Trophoblast cell (in vitro differentiated cells and primary cell): Measurements from ENCODE around the gene AKAP17A.
"Not testable (repeated sequence)": the region's sequence is repeated elsewhere in the genome, so short reads cannot be mapped to it uniquely, and the experiment has no call there.

Experiments used
- DNase-seq, 2 donors: peaks; one replicate each; pipeline ENCODE4 v3.0.0-alpha.2; 2016
- H2AFZ ChIP-seq: 2 replicates; pipeline ENCODE4 v1.6.1; 2013; ENCODE audit warnings: low read length, moderate library complexity, mild to moderate bottlenecking; ENCODE audit not compliant: insufficient read depth, poor library complexity
- H2AK5ac ChIP-seq: 2 replicates; pipeline ENCODE4 v1.6.1; 2013; ENCODE audit warnings: mild to moderate bottlenecking, low read length
- H2BK120ac ChIP-seq: 2 replicates; pipeline ENCODE4 v1.6.1; 2013; ENCODE audit warnings: low read length, mild to moderate bottlenecking, moderate library complexity; ENCODE audit not compliant: insufficient read depth, poor library complexity
- H2BK12ac ChIP-seq: 2 replicates; pipeline ENCODE4 v1.6.1; 2013; ENCODE audit warnings: mild to moderate bottlenecking, low read length, moderate library complexity
- H2BK5ac ChIP-seq: 2 replicates; pipeline ENCODE4 v1.6.1; 2013; ENCODE audit warnings: low read length, low read depth, moderate library complexity, mild to moderate bottlenecking; ENCODE audit not compliant: poor library complexity
- H3K14ac ChIP-seq: 2 replicates; pipeline ENCODE4 v1.6.1; 2013; ENCODE audit warnings: mild to moderate bottlenecking, low read length
- H3K18ac ChIP-seq: 2 replicates; pipeline ENCODE4 v1.6.1; 2013; ENCODE audit warnings: mild to moderate bottlenecking, low read length
- H3K23ac ChIP-seq: 2 replicates; pipeline ENCODE4 v1.6.1; 2013; ENCODE audit warnings: low read length
- H3K27ac ChIP-seq: 2 replicates; pipeline ENCODE4 v1.5.1; 2013; ENCODE audit warnings: low read depth, mild to moderate bottlenecking, inconsistent platforms, low read length, moderate library complexity
- H3K27me3 ChIP-seq: 2 replicates; pipeline ENCODE4 v1.6.1; 2013; ENCODE audit warnings: inconsistent platforms, mild to moderate bottlenecking, low read length, moderate library complexity; ENCODE audit not compliant: insufficient read depth
- H3K36me3 ChIP-seq, 2 experiments: 1 replicate in 1 of 2; 2 replicates in 1 of 2; pipeline ENCODE4 v1.6.1; 2013; ENCODE audit warnings: low read length in 2 of 2, mild to moderate bottlenecking in 2 of 2, moderate library complexity in 1 of 2; ENCODE audit not compliant: insufficient read depth in 2 of 2, control insufficient read depth in 1 of 2
- H3K4ac ChIP-seq: 2 replicates; pipeline ENCODE4 v1.6.1; 2013; ENCODE audit warnings: low read depth, mild to moderate bottlenecking, low read length, moderate library complexity
- H3K4me1 ChIP-seq, 2 experiments: 1 replicate in 1 of 2; 2 replicates in 1 of 2; pipeline ENCODE4 v1.6.1; 2013; ENCODE audit warnings: low read length in 2 of 2, mild to moderate bottlenecking in 2 of 2, moderate library complexity in 1 of 2; ENCODE audit not compliant: insufficient read depth in 2 of 2, control insufficient read depth in 1 of 2
- H3K4me2 ChIP-seq: 2 replicates; pipeline ENCODE4 v1.6.1; 2013; ENCODE audit warnings: inconsistent platforms, mild to moderate bottlenecking, low read length, moderate library complexity
- H3K4me3 ChIP-seq: 2 replicates; pipeline ENCODE4 v1.5.1; 2013; ENCODE audit warnings: mild to moderate bottlenecking, low read depth, low read length, inconsistent platforms
- H3K79me1 ChIP-seq: one replicate; pipeline ENCODE4 v1.6.1; 2013; ENCODE audit warnings: low read length
- H3K79me2 ChIP-seq: 2 replicates; pipeline ENCODE4 v1.6.1; 2013; ENCODE audit warnings: low read length, mild to moderate bottlenecking; ENCODE audit not compliant: control insufficient read depth, insufficient read depth, poor library complexity
- H3K9ac ChIP-seq: 2 replicates; pipeline ENCODE4 v1.6.1; 2013; ENCODE audit warnings: mild to moderate bottlenecking, low read length
- H3K9me3 ChIP-seq: 2 replicates; pipeline ENCODE4 v1.6.1; 2013; ENCODE audit warnings: low read depth, mild to moderate bottlenecking, control low read depth, inconsistent platforms, low read length; ENCODE audit not compliant: insufficient read depth
- H4K12ac ChIP-seq: 2 replicates; pipeline ENCODE4 v1.6.1; 2013; ENCODE audit warnings: low read depth, mild to moderate bottlenecking, low read length, moderate library complexity
- H4K8ac ChIP-seq: 2 replicates; pipeline ENCODE4 v1.6.1; 2013; ENCODE audit warnings: low read depth, mild to moderate bottlenecking, low read length, moderate library complexity
- H4K91ac ChIP-seq: one replicate; pipeline ENCODE4 v1.6.1; 2013; ENCODE audit warnings: low read depth, mild to moderate bottlenecking, low read length, moderate library complexity
- WGBS: extraction: QIAGEN DNeasy Blood & Tissue Kit; methylation state at CpG from one replicate; pipeline ENCODE4 v1.1.7; 2013; ENCODE audit warnings: missing lambda C conversion rate; ENCODE audit not compliant: insufficient read length, insufficient coverage; ENCODE audit errors: extremely low coverage; 5-methylcytosine and 5-hydroxymethylcytosine counted together

AKAP17A gene

GRCh38 chrX:1624158-1624860, 32.9 kb downstream of the AKAP17A start:
- H3K14ac ChIP-seq, H2BK12ac ChIP-seq, H3K18ac ChIP-seq, H3K9me3 ChIP-seq, H2AFZ ChIP-seq, H3K79me2 ChIP-seq, H3K27ac ChIP-seq, H2AK5ac ChIP-seq, H4K8ac ChIP-seq, H3K4ac ChIP-seq, H2BK120ac ChIP-seq, H4K91ac ChIP-seq, H4K12ac ChIP-seq, H3K4me1 ChIP-seq, H2BK5ac ChIP-seq, H3K79me1 ChIP-seq, H3K4me2 ChIP-seq, H3K27me3 ChIP-seq, H3K9ac ChIP-seq, H3K23ac ChIP-seq, H3K36me3 ChIP-seq, H3K4me3 ChIP-seq: not testable (repeated sequence)
- peak; percentile 73 to 95 for DNase-seq
- WGBS, result no CpG with 5 or more reads among the region's 14 CpGs

- H3K4me1 ChIP-seq, H4K12ac ChIP-seq, H3K27ac ChIP-seq, H2BK5ac ChIP-seq, H4K91ac ChIP-seq, H2BK12ac ChIP-seq, H3K36me3 ChIP-seq, H3K79me1 ChIP-seq, H3K4ac ChIP-seq, H3K79me2 ChIP-seq, H4K8ac ChIP-seq, H3K9me3 ChIP-seq, H3K9ac ChIP-seq, H3K14ac ChIP-seq, H3K18ac ChIP-seq, H3K4me2 ChIP-seq, H2BK120ac ChIP-seq, H2AK5ac ChIP-seq, H2AFZ ChIP-seq, H3K27me3 ChIP-seq, H3K23ac ChIP-seq, H3K4me3 ChIP-seq: not testable (repeated sequence)
- no CpG with 5 or more reads among the region's 7 CpGs for WGBS
- DNase-seq, result peak; percentile 15 to 38
Measured at GRCh38 chrX:1624861-1625215, 33.4 kb downstream of the AKAP17A start.

- no peak overlapping the region for H4K12ac ChIP-seq
- H3K9me3 ChIP-seq, result no peaks in the 10 kb centered on the region
Measured at GRCh38 chrX:1629244-1629643, 37.8 kb downstream of the AKAP17A start.

GRCh38 chrX:1646009-1646408, 54.6 kb downstream of the AKAP17A start:
- no peak overlapping the region for H4K8ac ChIP-seq
- H3K79me2 ChIP-seq, result no peaks in the 10 kb centered on the region
- H4K91ac ChIP-seq, result no peak overlapping the region

More at GRCh38 chrX:1629244-1629643, 37.8 kb downstream of the AKAP17A start:
- H2BK120ac ChIP-seq, result no peak overlapping the region
- no peak overlapping the region for H3K4me3 ChIP-seq
- H3K27ac ChIP-seq, result no peak overlapping the region
- H3K9ac ChIP-seq, result no peak overlapping the region
- no peak overlapping the region for H3K23ac ChIP-seq
- H3K36me3 ChIP-seq, result no peaks in the 10 kb centered on the region
- H2BK12ac ChIP-seq, result no peak overlapping the region
- H3K18ac ChIP-seq, result no peak overlapping the region
- no peaks in the 10 kb centered on the region for H3K4me1 ChIP-seq
- no peaks in the 10 kb centered on the region for H3K79me1 ChIP-seq
- WGBS, result no CpG with 5 or more reads among the region's 7 CpGs
- no peak overlapping the region for H4K8ac ChIP-seq
- no peak overlapping the region for H2AFZ ChIP-seq
- H3K14ac ChIP-seq, result no peak overlapping the region
- H3K79me2 ChIP-seq, result no peaks in the 10 kb centered on the region
- H2BK5ac ChIP-seq, result no peak overlapping the region
- H3K27me3 ChIP-seq, result no peaks in the 10 kb centered on the region
- no peak overlapping the region for H3K4me2 ChIP-seq
- no peak overlapping the region for H2AK5ac ChIP-seq
- no peak overlapping the region for H4K91ac ChIP-seq
- DNase-seq, result no peak
- H3K4ac ChIP-seq, result no peak overlapping the region

More at GRCh38 chrX:1646009-1646408, 54.6 kb downstream of the AKAP17A start:
- H3K4me3 ChIP-seq, result no peak overlapping the region
- H3K23ac ChIP-seq, result no peak overlapping the region
- H3K4me1 ChIP-seq, result peaks cover 0 to 2% of the 10 kb centered on the region in 2 experiments
- no peak overlapping the region for H3K14ac ChIP-seq
- peaks cover 22% of the 10 kb centered on the region for H3K9me3 ChIP-seq
- H3K36me3 ChIP-seq, result no peaks in the 10 kb centered on the region
- no peak overlapping the region for H2BK120ac ChIP-seq
- H4K12ac ChIP-seq, result no peak overlapping the region
- H3K9ac ChIP-seq, result no peak overlapping the region
- H3K4me2 ChIP-seq, result no peak overlapping the region
- H2AFZ ChIP-seq, result no peak overlapping the region
- no peak overlapping the region for H2BK12ac ChIP-seq
- no peak overlapping the region for H3K18ac ChIP-seq
- no peak overlapping the region for H2BK5ac ChIP-seq
- DNase-seq, result no peak
- H2AK5ac ChIP-seq, result no peak overlapping the region
- no peak overlapping the region for H3K4ac ChIP-seq
- H3K79me1 ChIP-seq, result no peaks in the 10 kb centered on the region
- H3K27ac ChIP-seq, result no peak overlapping the region
- H3K27me3 ChIP-seq, result no peaks in the 10 kb centered on the region
